HepG2 (cell line): ENCODE data around the gene ABCC3. TPM values are rescaled to one million over a fixed set of nuclear protein-coding genes. Genes with fewer than 3 reads are reported as not detected.
A peak's percentile ranks its signal among the peaks of the same experiment; 100 is the strongest.

Experiments
- ARNTL ChIP-seq: sonication (generic); formaldehyde crosslinking; IDR thresholded peaks from 2 replicates; pipeline ENCODE4 v1.4.0; 2020; ENCODE audit warnings: mild to moderate bottlenecking, missing genetic modification reagents
- E2F2 ChIP-seq: sonication (generic); formaldehyde crosslinking; IDR thresholded peaks from 2 replicates; pipeline ENCODE4 v1.4.0; 2020; ENCODE audit warnings: missing genetic modification reagents, borderline replicate concordance
- IRF1 ChIP-seq: sonication (generic); formaldehyde crosslinking; IDR thresholded peaks from 2 replicates; pipeline ENCODE4 v1.4.0; 2020; ENCODE audit warnings: low read depth, mild to moderate bottlenecking, missing genetic modification reagents
- MAX ChIP-seq: IDR thresholded peaks from 2 replicates; pipeline ENCODE4 v1.6.1; 2012; ENCODE audit warnings: inconsistent platforms
- MYPOP ChIP-seq: sonication (generic); formaldehyde crosslinking; IDR thresholded peaks from 2 replicates; pipeline ENCODE4 v1.8.1; 2023; ENCODE audit warnings: mild to moderate bottlenecking, moderate library complexity, missing genetic modification reagents
- NR2F6 ChIP-seq, 2 experiments: IDR thresholded peaks; 2 replicates each; pipeline ENCODE4 v1.6.1; 2016; ENCODE audit warnings: antibody characterized with exemption in 1 of 2, mild to moderate bottlenecking in 1 of 2
- SMC3 ChIP-seq: IDR thresholded peaks from 2 replicates; pipeline ENCODE4 v1.6.1; 2011; ENCODE audit warnings: low read length, improper control_type of control experiment
- TCF7 ChIP-seq: sonication (generic); IDR thresholded peaks from 2 replicates; pipeline ENCODE4 v1.6.1; 2016; ENCODE audit warnings: antibody characterized with exemption, low read depth
- ZNF136 ChIP-seq: sonication (generic); formaldehyde crosslinking; IDR thresholded peaks from 2 replicates; pipeline ENCODE4 v1.8.1; 2022; ENCODE audit warnings: low read depth, mild to moderate bottlenecking, moderate library complexity, missing genetic modification reagents
- ZNF329 ChIP-seq: sonication (generic); formaldehyde crosslinking; IDR thresholded peaks from 2 replicates; pipeline ENCODE4 v1.9.0; 2021; ENCODE audit warnings: low read depth, mild to moderate bottlenecking, missing genetic modification reagents
- ZNF33A ChIP-seq: sonication (generic); formaldehyde crosslinking; IDR thresholded peaks from 2 replicates; pipeline ENCODE4 v1.5.1; 2020; ENCODE audit warnings: missing genetic modification reagents, mild to moderate bottlenecking, moderate library complexity, borderline replicate concordance
- ZNF407 ChIP-seq: sonication (generic); formaldehyde crosslinking; IDR thresholded peaks from one replicate; pipeline ENCODE4 v1.5.1; 2020; ENCODE audit warnings: mild to moderate bottlenecking, missing genetic modification reagents; ENCODE audit errors: not compliant biosample characterization
- ZNF460 ChIP-seq: sonication (generic); formaldehyde crosslinking; IDR thresholded peaks from 2 replicates; pipeline ENCODE4 v1.5.1; 2020; ENCODE audit warnings: missing genetic modification reagents, mild to moderate bottlenecking, borderline replicate concordance
- ZNF605 ChIP-seq: sonication (generic); formaldehyde crosslinking; IDR thresholded peaks from 2 replicates; pipeline ENCODE4 v1.8.0; 2022; ENCODE audit warnings: mild to moderate bottlenecking, missing genetic modification reagents
- ZNF709 ChIP-seq: sonication (generic); formaldehyde crosslinking; IDR thresholded peaks from 2 replicates; pipeline ENCODE4 v1.5.0; 2020; ENCODE audit warnings: mild to moderate bottlenecking, missing genetic modification reagents
- ZNF713 ChIP-seq: sonication (generic); formaldehyde crosslinking; IDR thresholded peaks from 2 replicates; pipeline ENCODE4 v1.4.0; 2020; ENCODE audit warnings: mild to moderate bottlenecking, missing genetic modification reagents
- polyA plus RNA-seq, 8 experiments: library from polyadenylated mRNA; depleted of rRNA in 3 of 8; stranded (reverse) in 7 of 8; unstranded in 1 of 8; fragments of >200 nt; fragmentation: Illumina TruSeq in 4 of 8; extraction: Trizol in 4 of 8; gene quantifications; 2 replicates each; pipeline versions ENCODE4 v1.2.1 to v1.2.3, GENCODE V29; 2011 to 2016; ENCODE audit warnings: low read depth in 4 of 8, missing spikeins in 1 of 8, mixed read lengths in 1 of 8; ENCODE audit not compliant: insufficient read depth in 1 of 8
- total RNA-seq, 5 experiments: library from RNA; depleted of rRNA; stranded (reverse); fragments of >200 nt; fragmentation: Illumina TruSeq; extraction: Trizol; gene quantifications; 2 replicates each; pipeline ENCODE4 v1.2.3, GENCODE V29; 2016; ENCODE audit warnings: low read depth in 1 of 5

Gene ABCC3
- total and polyA plus RNA-seq, 2 of the 13 experiments (the other 11 are each of a cell fraction or from before 2014, with no cell fraction given), result 25.2 to 50.7 TPM

GRCh38 chr17:50691550-50692447, 57.1 kb downstream of the ABCC3 start (continued):
- peak; percentile 37; the same call in 1 of the 2 replicates for TF ChIP-seq ZNF33A
- TF ChIP-seq ZNF713, result 0 out of 2 replicates have a peak, but pooled peaks have one; percentile 54
- TF ChIP-seq ZNF329 (CRISPR knock-in tag), result no peak
- peak; percentile 60 for TF ChIP-seq NR2F6 (IDR thresholded peaks at IDR 0.05)
- TF ChIP-seq NR2F6 (CRISPR knock-in tag; IDR thresholded peaks at IDR 0.05), result no peak
- TF ChIP-seq MYPOP (CRISPR knock-in tag), result no peak; the same call in 1 of the 2 replicates
- no peak for TF ChIP-seq IRF1 (CRISPR knock-in tag)
- TF ChIP-seq ZNF605 (CRISPR knock-in tag), result peak; percentile 70
- no peak for TF ChIP-seq ZNF407 (CRISPR knock-in tag)
- TF ChIP-seq E2F2 (CRISPR knock-in tag), result no peak
- TF ChIP-seq MAX, result peak; percentile 45; the same call in 1 of the 2 replicates
- no peak for TF ChIP-seq TCF7
- TF ChIP-seq ARNTL, result peak; percentile 24; the same call in 1 of the 2 replicates
- TF ChIP-seq ZNF709 (CRISPR knock-in tag), result no peak
- no peak for TF ChIP-seq ZNF460
- TF ChIP-seq SMC3, result peak; percentile 36; the same call in 1 of the 2 replicates
- TF ChIP-seq ZNF136 (CRISPR knock-in tag), result no peak
